Measurements from ENCODE around the gene SCN8A. TPM values are rescaled to one million over a fixed set of nuclear protein-coding genes. Genes with fewer than 3 reads are reported as not detected.
"Not testable (repeated sequence)": the region's sequence is repeated elsewhere in the genome, so short reads cannot be mapped to it uniquely, and the experiment has no call there.

SCN8A gene
- total and polyA plus RNA-seq, 9 donors = 0.21 to 2.9 (median 1.5) TPM

- 79 to 84% (median 83%) methylated on average over 6 of the region's 6 CpGs for WGBS, 3 donors
- H3K27ac ChIP-seq = no peak overlapping the region
- no peak for DNase-seq
- intact Hi-C loops (cut with DNase I) = no loop called here
- no peaks in the 10 kb centered on the region for H3K9me3 ChIP-seq
- no peak overlapping the region for H3K4me3 ChIP-seq
- H3K36me3 ChIP-seq = no peaks in the 10 kb centered on the region
- H3K4me1 ChIP-seq (ENCODE audit: insufficient read depth) = no peaks in the 10 kb centered on the region
- TF ChIP-seq EP300 (IDR thresholded peaks at IDR 0.05) (no peak), CTCF (IDR thresholded peaks at IDR 0.05) (no peak), POLR2A (IDR thresholded peaks at IDR 0.05) (no peak)
- no peaks in the 10 kb centered on the region for H3K27me3 ChIP-seq
Observed at GRCh38 chr12:51788876-51789275, 197.8 kb downstream of the SCN8A start.

- Histone ChIP-seq H3K4me3 (no peak overlapping the region), H3K9me3 (no peaks in the 10 kb centered on the region), H3K36me3 (no peaks in the 10 kb centered on the region), H3K4me1 (ENCODE audit: insufficient read depth) (no peaks in the 10 kb centered on the region), H3K27me3 (no peaks in the 10 kb centered on the region), H3K27ac (no peak overlapping the region)
- TF ChIP-seq POLR2A (IDR thresholded peaks at IDR 0.05) (no peak), CTCF (IDR thresholded peaks at IDR 0.05) (no peak), EP300 (IDR thresholded peaks at IDR 0.05) (no peak)
- no peak for DNase-seq
- intact Hi-C loops (cut with DNase I) = no loop called here
- 94 to 95% (median 95%) methylated on average over 5 of the region's 5 CpGs for WGBS, 3 donors
Observed at GRCh38 chr12:51792417-51792816, 201.4 kb downstream of the SCN8A start.

- no peak overlapping the region for H3K27ac ChIP-seq
- no peak overlapping the region for H3K4me3 ChIP-seq
- intact Hi-C loops (cut with DNase I) = no loop called here
- TF ChIP-seq POLR2A (IDR thresholded peaks at IDR 0.05) (no peak), CTCF (IDR thresholded peaks at IDR 0.05) (no peak), EP300 (IDR thresholded peaks at IDR 0.05) (no peak)
- H3K9me3 ChIP-seq = no peaks in the 10 kb centered on the region
- DNase-seq = no peak
- no peaks in the 10 kb centered on the region for H3K4me1 ChIP-seq (ENCODE audit: insufficient read depth)
- H3K27me3 ChIP-seq = no peaks in the 10 kb centered on the region
- 97 to 100% (median 98%) methylated on average over 1 of the region's 1 CpG for WGBS, 3 donors
- no peaks in the 10 kb centered on the region for H3K36me3 ChIP-seq
Observed at GRCh38 chr12:51793201-51793600, 202.2 kb downstream of the SCN8A start.

- TF ChIP-seq EP300 (IDR thresholded peaks at IDR 0.05) (no peak), CTCF (IDR thresholded peaks at IDR 0.05) (no peak), POLR2A (IDR thresholded peaks at IDR 0.05) (no peak)
- Histone ChIP-seq H3K4me3 (no peak overlapping the region), H3K9me3 (no peaks in the 10 kb centered on the region), H3K36me3 (no peaks in the 10 kb centered on the region), H3K27ac (no peak overlapping the region), H3K27me3 (no peaks in the 10 kb centered on the region), H3K4me1 (ENCODE audit: insufficient read depth) (no peaks in the 10 kb centered on the region)
- WGBS, 3 donors = 93 to 94% (median 94%) methylated on average over 6 of the region's 6 CpGs
- no peak for DNase-seq
- intact Hi-C loops (cut with DNase I) = no loop called here
Observed at GRCh38 chr12:51797301-51797700, 206.3 kb downstream of the SCN8A start.

GRCh38 chr12:51798051-51798450, 207.0 kb downstream of the SCN8A start:
- H3K9me3 ChIP-seq; H3K4me3 ChIP-seq; H3K27ac ChIP-seq; DNase-seq; H3K27me3 ChIP-seq; H3K4me1 ChIP-seq (ENCODE audit: insufficient read depth); H3K36me3 ChIP-seq; intact Hi-C loops (cut with DNase I): not testable (repeated sequence)
- WGBS, 3 donors = 96 to 99% (median 97%) methylated on average over 4 of the region's 4 CpGs

Measured in ovary (tissue), 9 donors.